NT2/D1 (cell line): ENCODE data around the gene KLHL22.

ENCODE experiments used
- YY1 ChIP-seq: IDR thresholded peaks from 2 replicates; pipeline ENCODE4 v1.6.1; 2011; ENCODE audit not compliant: insufficient read length, insufficient read depth
- ZNF274 ChIP-seq: IDR thresholded peaks from 2 replicates; pipeline ENCODE4 v1.6.1; 2011; ENCODE audit warnings: mild to moderate bottlenecking, low read depth, low read length

GRCh38 chr22:20420157-20420842 is 75.3 kb downstream of the KLHL22 start:
- TF ChIP-seq ZNF274, result no peak
- no peak for TF ChIP-seq YY1
